B cell (primary cell): ENCODE measurements around the gene LIPE.

Source experiments
- EZH2 ChIP-seq: IDR thresholded peaks from 2 replicates; pipeline ENCODE4 v1.6.1; 2012; ENCODE audit warnings: borderline replicate concordance, low read depth, mild to moderate bottlenecking, moderate library complexity, low read length; ENCODE audit not compliant: insufficient read depth, poor library complexity, severe bottlenecking
- TF ChIP-seq, protein P1 (sequence below): fragments of 200-600 bp; IDR thresholded peaks from one replicate; pipeline ENCODE4 v1.8.0; 2022; ENCODE audit warnings: antibody characterized with exemption, mild to moderate bottlenecking

DNA sequence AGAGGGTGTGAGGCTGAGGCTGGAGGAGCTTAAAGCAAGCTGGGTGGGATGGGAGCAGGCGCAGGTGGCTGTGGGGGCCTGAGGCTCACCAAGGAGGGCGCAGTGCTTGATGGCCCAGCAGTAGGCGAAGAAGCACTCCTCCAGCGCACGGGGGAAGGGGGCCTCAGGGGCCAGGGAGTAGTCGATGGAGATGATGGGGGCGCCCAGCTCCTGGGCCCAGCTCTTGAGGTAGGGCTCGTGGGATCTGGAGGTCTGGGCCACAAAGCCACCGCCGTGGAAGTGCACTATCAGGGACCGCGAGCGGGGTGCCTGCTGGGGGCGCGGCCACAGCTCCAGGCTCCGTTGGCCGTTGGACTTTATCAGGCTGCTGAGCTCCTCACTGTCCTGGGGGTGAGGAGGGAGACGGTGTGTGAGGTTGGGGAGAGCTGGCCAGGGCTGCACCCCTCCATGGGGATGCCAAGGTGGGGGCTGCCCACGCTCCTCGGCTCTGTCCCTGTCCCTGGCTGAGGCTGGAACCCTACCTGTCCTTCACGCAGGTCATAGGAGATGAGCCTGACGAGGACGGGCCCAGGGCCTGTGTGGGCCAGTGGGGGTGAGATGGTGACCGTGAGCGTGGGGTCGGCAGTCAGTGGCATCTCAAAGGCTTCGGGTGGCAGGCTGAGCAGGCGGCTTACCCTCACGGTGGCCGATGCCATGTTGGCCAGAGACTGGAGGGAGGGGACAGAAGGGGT, 19.9 kb downstream of the LIPE start:
- TF ChIP-seq, protein P1, sequence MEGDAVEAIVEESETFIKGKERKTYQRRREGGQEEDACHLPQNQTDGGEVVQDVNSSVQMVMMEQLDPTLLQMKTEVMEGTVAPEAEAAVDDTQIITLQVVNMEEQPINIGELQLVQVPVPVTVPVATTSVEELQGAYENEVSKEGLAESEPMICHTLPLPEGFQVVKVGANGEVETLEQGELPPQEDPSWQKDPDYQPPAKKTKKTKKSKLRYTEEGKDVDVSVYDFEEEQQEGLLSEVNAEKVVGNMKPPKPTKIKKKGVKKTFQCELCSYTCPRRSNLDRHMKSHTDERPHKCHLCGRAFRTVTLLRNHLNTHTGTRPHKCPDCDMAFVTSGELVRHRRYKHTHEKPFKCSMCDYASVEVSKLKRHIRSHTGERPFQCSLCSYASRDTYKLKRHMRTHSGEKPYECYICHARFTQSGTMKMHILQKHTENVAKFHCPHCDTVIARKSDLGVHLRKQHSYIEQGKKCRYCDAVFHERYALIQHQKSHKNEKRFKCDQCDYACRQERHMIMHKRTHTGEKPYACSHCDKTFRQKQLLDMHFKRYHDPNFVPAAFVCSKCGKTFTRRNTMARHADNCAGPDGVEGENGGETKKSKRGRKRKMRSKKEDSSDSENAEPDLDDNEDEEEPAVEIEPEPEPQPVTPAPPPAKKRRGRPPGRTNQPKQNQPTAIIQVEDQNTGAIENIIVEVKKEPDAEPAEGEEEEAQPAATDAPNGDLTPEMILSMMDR = no peak
- no peak for TF ChIP-seq EZH2
